Measurements from ENCODE around the gene CDYL2. TPM values are rescaled to one million over a fixed set of nuclear protein-coding genes. Genes with fewer than 3 reads are reported as not detected.

CDYL2 gene
- total RNA-seq, 4 donors from 2014 or later, result 0.80 to 2.8 (median 1.8) TPM

- Histone ChIP-seq H3K27me3 (no peaks in the 10 kb centered on the region), H3K9me3 (no peaks in the 10 kb centered on the region), H3K36me3 (no peaks in the 10 kb centered on the region), H3K4me3 (no peak overlapping the region), H3K27ac (no peak overlapping the region), H3K4me1 (no peaks in the 10 kb centered on the region)
- TF ChIP-seq POLR2A (IDR thresholded peaks at IDR 0.05) (no peak), CTCF (IDR thresholded peaks at IDR 0.05 in 4 of 5, conservative IDR thresholded peaks at IDR 0.05 in 1 of 5) (no peak)
- ATAC-seq (no peak), DNase-seq (no peak)
- intact Hi-C loops (cut with DNase I; ENCODE audit: low total_unique reads), result no loop called here
- in situ Hi-C loops (cut with MboI; ENCODE audit: low sequenced_read_pairs in 4 of 4), result no loop called here
Observed at GRCh38 chr16:80604600-80605355, 199.6 kb downstream of the CDYL2 start.

- H3K4me3 ChIP-seq, result no peak overlapping the region
Observed at GRCh38 chr16:80602894-80603293, 201.5 kb downstream of the CDYL2 start.

GRCh38 chr16:80601182-80601581 is 203.2 kb downstream of the CDYL2 start:
- H3K4me3 ChIP-seq, result no peak overlapping the region
- no peaks in the 10 kb centered on the region for H3K36me3 ChIP-seq
- intact Hi-C loops (cut with DNase I; ENCODE audit: low total_unique reads), result no loop called here
- no peaks in the 10 kb centered on the region for H3K4me1 ChIP-seq
- no peak overlapping the region for H3K27ac ChIP-seq
- in situ Hi-C loops (cut with MboI; ENCODE audit: low sequenced_read_pairs in 4 of 4), result no loop called here
- H3K27me3 ChIP-seq, result no peaks in the 10 kb centered on the region
- no peak for TF ChIP-seq POLR2A (IDR thresholded peaks at IDR 0.05)
- TF ChIP-seq CTCF (IDR thresholded peaks at IDR 0.05 in 4 of 5, conservative IDR thresholded peaks at IDR 0.05 in 1 of 5), result no peak
- DNase-seq (no peak), ATAC-seq (no peak)
- no peaks in the 10 kb centered on the region for H3K9me3 ChIP-seq

More at GRCh38 chr16:80602894-80603293, 201.5 kb downstream of the CDYL2 start:
- TF ChIP-seq POLR2A (IDR thresholded peaks at IDR 0.05), result no peak
- no peak for TF ChIP-seq CTCF (IDR thresholded peaks at IDR 0.05 in 4 of 5, conservative IDR thresholded peaks at IDR 0.05 in 1 of 5)
- intact Hi-C loops (cut with DNase I; ENCODE audit: low total_unique reads), result no loop called here
- Histone ChIP-seq H3K27me3 (no peaks in the 10 kb centered on the region), H3K36me3 (no peaks in the 10 kb centered on the region), H3K27ac (no peak overlapping the region), H3K9me3 (no peaks in the 10 kb centered on the region), H3K4me1 (no peaks in the 10 kb centered on the region)
- ATAC-seq (no peak), DNase-seq (no peak)
- in situ Hi-C loops (cut with MboI; ENCODE audit: low sequenced_read_pairs in 4 of 4), result no loop called here

GRCh38 chr16:80599466-80599865 is 204.9 kb downstream of the CDYL2 start:
- Histone ChIP-seq H3K27me3 (no peaks in the 10 kb centered on the region), H3K9me3 (no peaks in the 10 kb centered on the region), H3K36me3 (no peaks in the 10 kb centered on the region), H3K4me3 (no peak overlapping the region), H3K4me1 (no peaks in the 10 kb centered on the region), H3K27ac (no peak overlapping the region)
- in situ Hi-C loops (cut with MboI; ENCODE audit: low sequenced_read_pairs in 4 of 4) (no loop called here), intact Hi-C loops (cut with DNase I; ENCODE audit: low total_unique reads) (no loop called here)
- TF ChIP-seq POLR2A (IDR thresholded peaks at IDR 0.05), result no peak
- ATAC-seq (no peak), DNase-seq (no peak)

GRCh38 chr16:80596507-80597207 is 207.7 kb downstream of the CDYL2 start:
- intact Hi-C loops (cut with DNase I; ENCODE audit: low total_unique reads), result no loop called here
- no peaks in the 10 kb centered on the region for H3K36me3 ChIP-seq
- H3K9me3 ChIP-seq, result no peaks in the 10 kb centered on the region
- TF ChIP-seq POLR2A (IDR thresholded peaks at IDR 0.05), result no peak
- no peak for TF ChIP-seq CTCF (IDR thresholded peaks at IDR 0.05 in 4 of 5, conservative IDR thresholded peaks at IDR 0.05 in 1 of 5)
- in situ Hi-C loops (cut with MboI; ENCODE audit: low sequenced_read_pairs in 4 of 4), result no loop called here
- H3K27me3 ChIP-seq, result no peaks in the 10 kb centered on the region
- no peak for DNase-seq
- no peaks in the 10 kb centered on the region for H3K4me1 ChIP-seq
- no peak overlapping the region for H3K27ac ChIP-seq
- no peak overlapping the region for H3K4me3 ChIP-seq
- no peak for ATAC-seq
